ENCODE measurements around the gene WDR27.

- TF ChIP-seq REPIN1 (tag by site-specific recombination; IDR thresholded peaks at IDR 0.05; ENCODE audit: low read depth) (no peak), ZNF324 (tag by site-specific recombination; IDR thresholded peaks at IDR 0.05) (no peak), CTCF (tag by site-specific recombination; IDR thresholded peaks at IDR 0.05) (no peak), ELK4 (IDR thresholded peaks at IDR 0.05; ENCODE audit: borderline replicate concordance, low read depth, low read length) (no peak), ZNF175 (tag by site-specific recombination; IDR thresholded peaks at IDR 0.05) (no peak), YY1 (tag by site-specific recombination; IDR thresholded peaks at IDR 0.05) (no peak), ZNF560 (tag by site-specific recombination; IDR thresholded peaks at IDR 0.05; ENCODE audit: borderline replicate concordance) (no peak), ZFP37 (tag by site-specific recombination; IDR thresholded peaks at IDR 0.05) (no peak), ZNF350 (tag by site-specific recombination; IDR thresholded peaks at IDR 0.05) (no peak), ATF2 (tag by site-specific recombination; IDR thresholded peaks at IDR 0.05; ENCODE audit: low read depth) (no peak), ZBTB26 (tag by site-specific recombination; optimal IDR thresholded peaks at IDR 0.05) (no peak), ZBTB20 (tag by site-specific recombination; IDR thresholded peaks at IDR 0.05) (no peak)
Measured at GRCh38 chr6:169568314-169569087, 133.3 kb downstream of the WDR27 start.

All from HEK293 (cell line).